HG02943 (cell line): Measurements from ENCODE around the gene TMPRSS5.

Experiments used
- ATAC-seq: cut with Tn5 transposase; IDR thresholded peaks from one replicate; pipeline ENCODE4 v1.9.1; 2021; ENCODE audit warnings: mild to moderate bottlenecking, low read depth, moderate library complexity; ENCODE audit not compliant: unreplicated experiment

The TMPRSS5 gene

DNA sequence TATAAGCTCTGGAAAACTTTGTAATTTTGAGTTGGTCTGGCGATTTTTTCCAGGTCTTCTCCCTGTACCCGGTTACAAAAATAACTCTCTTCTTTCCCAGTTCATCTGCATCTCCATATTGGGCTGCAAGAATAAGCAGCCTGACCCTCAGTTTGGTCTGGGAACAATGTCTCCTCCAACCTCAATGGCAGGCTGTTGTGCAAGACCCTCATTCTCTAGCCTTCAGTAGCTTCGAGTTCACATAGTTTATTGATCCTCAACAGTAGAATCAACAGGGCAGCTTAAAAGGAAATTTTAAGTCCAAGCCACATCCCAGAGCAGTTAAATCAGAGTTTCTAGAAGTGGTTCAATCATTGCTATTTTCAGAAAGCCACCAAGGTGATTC is 35.3 kb downstream of the TMPRSS5 start:
- ATAC-seq = no peak

DNA sequence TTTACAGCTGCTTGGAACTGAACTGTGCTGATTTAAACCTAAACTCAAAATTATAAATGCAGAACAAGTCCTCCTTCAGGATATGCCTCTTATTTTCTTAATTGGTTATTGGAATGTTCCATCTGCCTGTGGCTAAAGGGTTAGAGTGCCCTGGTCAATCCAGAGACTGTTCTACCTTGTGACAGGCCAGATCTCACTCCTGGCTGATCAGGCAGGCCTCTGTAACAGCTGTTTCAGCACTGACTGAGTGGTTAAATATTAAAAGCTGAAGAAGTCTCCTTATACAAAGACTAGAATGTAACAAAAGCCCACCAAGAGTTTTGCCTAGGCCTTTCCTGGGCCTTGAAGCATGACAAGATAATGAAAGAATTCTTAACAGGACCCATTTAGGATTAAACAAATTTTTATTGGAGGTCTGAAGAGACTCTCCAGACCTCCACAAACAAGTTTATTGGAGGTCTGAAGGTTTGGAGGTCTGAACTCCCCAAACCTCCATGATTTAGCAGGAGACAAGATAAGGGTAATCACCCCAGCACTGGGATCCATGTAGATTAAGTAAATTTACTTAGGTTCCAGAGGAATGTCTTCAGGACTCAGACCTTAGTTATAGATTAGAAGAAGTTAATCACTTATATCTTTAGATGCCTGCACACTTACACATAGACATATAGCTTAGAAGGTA is 35.8 kb downstream of the TMPRSS5 start:
- no peak for ATAC-seq

DNA sequence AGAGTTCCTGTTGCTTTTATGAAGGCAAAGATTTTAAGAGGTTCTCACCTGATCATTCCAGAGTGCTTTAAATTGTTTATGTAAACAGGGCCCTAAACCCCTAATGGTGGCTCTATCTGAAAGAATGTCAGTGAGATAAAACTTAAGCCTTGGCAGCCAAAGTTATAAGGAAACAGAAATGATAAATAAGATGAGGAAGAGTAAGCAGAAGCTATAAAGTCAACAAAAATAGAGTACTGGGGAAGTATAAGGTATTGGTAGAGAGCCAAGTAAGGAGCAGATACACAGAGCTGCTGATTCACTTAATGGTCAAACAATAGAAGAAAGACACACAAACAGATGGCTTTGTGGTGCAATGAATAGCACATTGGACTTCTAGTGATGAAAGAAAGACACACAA is 37.9 kb downstream of the TMPRSS5 start:
- no peak for ATAC-seq

DNA sequence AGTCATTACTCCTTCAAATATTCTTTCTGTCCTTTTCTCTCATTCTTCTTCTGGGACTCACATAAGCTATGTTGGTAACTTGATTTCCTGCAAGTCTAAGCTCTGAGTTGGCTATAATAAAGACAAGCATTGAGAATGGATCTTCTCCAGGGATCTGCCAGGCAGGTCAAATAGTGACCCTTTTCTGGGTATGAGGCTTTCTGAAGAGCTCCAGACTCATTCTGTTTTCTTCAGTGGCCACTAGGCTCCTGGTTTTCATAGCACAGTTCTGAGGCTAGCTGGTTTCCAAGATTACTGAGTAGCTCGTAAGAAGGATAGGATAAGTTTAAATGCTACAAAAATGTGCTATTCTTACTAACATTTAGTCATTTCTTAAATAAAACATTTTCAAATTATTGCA is 38.3 kb downstream of the TMPRSS5 start:
- ATAC-seq = no peak

DNA sequence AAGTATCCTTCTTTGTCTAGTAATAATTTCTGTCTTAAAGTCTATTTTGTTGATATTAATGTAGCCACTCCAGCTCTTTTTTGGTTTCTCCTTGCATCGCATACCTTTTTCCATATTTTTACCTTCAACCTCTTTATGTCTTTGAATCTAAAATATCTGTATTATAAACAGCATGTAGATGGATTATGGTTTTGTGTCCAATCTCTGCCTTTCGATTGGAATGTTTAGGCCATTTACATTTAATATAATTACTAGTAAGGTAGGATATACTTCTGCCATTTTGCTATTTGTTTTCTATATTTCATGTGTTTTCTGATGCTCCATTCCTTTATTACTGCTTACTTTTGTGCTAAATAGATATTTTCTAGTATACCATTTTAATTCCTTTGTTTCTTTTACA is 39.5 kb downstream of the TMPRSS5 start:
- ATAC-seq = no peak

DNA sequence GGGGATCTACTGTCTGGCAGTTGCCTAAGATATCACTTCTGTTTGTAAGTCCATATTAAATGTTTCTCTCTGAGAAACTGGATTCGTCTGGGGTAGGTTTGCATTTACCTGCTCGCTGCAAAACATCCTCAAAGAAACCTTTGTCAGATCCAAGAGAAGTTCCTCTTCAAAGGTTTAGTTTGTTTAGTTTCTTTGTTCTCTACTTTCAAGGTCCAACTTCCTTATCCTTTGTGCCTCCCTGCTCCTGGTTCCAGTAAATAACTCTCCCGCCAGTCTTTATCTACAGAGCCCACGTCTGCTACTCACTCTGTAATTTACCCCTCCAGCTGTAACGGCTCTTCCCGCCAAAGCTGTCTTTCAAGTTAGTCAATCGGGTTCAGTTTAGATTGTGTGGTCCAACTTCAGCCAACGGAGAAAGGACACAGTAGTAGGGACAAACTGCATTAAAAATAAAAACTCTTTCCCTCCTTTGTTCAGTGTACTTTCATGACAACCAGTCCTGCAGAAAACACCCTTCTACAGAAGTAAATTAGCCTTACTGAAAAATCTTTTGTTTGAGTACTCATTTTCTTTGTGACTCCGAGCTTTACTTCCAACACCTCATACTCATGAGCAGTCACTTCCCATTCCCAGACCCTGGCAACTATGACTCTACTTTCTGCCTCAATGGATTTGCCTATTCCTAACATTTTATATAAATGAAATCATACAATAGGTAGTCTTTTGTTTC is 41.0 kb downstream of the TMPRSS5 start:
- no peak for ATAC-seq

DNA sequence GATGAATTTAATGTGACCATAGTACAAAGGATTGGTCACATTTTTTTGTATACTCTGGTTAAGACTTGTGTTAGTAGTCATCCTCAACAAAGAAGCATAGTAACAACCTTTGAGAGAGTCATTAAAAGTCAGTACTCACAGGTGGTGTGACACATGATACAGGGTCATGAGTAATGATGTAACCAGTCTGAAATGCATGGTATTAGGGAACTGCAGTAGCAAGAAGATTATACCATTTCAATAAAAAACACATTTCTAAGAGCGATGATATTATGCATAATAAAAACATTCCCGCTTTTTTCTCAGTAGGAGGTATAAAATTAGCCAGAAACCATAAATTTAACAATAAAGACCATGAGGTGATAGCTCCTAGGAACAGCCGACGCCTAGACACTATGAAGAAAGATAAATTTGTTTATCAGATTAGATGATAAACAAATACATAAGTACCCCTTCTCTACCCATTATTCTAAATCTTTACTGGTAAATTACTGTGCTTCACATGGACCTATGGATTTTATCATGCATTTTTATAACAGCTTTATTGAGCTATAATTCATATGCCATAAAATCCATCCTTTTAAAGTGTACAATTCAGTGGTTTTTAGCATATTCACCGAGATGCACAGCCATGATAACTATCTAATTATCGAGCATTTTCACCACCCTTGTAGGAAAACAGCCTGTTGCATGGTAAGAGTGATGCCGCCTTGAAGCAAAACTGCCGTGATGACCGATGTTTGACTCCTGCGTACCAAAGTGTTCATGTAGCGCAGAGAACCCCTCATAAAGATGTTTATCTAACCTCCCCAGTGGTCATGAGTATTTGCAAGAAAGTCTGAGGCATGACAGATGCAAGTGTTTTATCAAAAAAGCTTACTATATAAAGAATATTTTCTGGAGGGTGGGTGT is 41.8 kb downstream of the TMPRSS5 start:
- ATAC-seq = no peak

DNA sequence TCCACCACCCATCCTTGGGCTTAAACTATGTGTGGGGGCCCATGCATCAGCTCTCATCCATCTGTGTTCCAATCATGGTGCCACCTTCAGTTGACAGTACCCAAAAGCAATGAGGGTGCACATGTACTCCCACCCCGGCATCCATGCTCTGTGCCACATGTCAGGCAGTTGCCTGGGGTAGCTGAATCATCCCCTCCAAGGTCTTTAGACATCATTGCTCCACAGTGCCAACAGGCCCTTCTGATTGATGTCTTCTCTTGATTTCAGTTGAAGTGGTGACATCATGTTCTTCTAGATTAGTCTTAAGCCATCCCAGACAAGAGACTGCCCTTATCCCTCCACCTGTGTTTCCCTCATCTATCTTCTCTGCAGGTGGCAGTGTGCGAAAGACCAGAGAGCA is 42.5 kb downstream of the TMPRSS5 start:
- no peak for ATAC-seq

DNA sequence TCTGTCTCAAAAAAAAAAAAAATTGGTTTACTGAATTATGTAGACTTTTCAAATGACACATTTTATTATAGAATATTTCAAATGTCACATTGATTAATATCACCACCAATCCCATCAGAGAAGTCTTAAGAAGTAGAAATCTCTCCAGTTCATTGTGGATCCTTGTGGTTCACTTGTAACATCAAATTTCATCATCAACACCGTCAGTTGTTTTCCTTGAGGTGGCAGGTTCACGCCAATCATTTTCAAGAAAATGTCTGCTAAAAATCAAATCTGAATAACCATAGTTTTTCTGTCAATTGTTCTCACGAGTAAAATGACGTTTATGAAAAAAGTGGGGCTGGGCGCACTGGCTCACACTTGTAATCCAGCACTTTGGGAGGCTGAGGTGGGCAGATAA is 50.3 kb downstream of the TMPRSS5 start:
- ATAC-seq = no peak

DNA sequence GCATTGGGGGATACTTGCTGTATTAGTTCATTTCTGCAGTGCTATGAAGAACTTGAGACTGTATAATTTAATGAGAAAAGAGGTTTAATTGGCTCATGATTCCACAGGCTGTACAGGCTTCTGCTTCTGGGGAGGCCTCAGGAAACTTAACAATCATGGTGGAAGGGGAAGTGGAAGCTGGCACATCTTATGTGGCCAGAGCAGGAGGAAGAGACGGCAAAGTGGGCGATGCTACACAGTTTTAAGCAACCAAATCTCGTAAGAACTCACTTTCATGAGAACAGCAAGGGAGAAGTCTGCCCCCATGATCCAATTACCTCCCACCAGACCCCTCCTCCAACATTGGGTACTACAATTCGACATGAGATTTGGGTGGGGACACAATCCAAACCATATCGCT is 55.1 kb downstream of the TMPRSS5 start:
- no peak for ATAC-seq

DNA sequence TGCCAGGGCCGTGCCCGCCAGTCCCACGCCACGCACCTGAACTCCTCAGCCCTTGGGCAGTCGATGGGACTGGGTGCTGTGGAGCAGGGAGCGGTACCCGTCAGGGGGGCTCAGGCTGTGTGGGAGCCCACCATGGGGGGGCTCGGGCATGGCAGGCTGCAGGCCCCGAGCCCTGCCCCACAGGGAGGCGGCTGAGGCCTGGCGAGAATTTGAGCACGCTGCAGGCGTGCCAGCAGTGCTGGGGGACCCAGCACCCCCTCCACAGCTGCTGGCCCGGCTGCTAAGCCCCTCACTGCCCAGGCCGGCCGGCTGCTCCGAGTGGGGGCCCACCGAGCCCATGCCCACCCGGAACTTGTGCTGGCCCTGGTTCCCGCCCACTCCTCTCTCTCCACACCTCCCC is 56.8 kb downstream of the TMPRSS5 start:
- ATAC-seq = no peak

DNA sequence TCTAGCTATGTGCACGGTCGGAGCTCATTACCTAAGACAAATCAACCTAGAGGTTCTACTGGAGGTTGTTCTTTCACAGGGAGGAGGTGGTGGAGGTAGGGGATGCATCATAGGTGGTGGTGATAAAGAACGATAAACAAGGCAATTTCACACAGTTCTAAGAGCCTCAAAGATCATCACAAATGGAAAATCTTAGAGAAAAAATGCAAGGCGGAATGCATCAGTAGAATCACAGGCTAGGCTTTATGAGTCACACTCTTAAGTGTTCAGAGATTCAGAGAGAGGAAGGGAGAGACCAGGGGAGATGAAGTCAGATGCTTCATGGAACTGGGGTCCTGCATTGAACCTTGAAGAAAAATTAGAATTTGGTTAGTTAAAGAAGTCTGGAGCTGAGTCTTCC is 58.3 kb downstream of the TMPRSS5 start:
- no peak for ATAC-seq

DNA sequence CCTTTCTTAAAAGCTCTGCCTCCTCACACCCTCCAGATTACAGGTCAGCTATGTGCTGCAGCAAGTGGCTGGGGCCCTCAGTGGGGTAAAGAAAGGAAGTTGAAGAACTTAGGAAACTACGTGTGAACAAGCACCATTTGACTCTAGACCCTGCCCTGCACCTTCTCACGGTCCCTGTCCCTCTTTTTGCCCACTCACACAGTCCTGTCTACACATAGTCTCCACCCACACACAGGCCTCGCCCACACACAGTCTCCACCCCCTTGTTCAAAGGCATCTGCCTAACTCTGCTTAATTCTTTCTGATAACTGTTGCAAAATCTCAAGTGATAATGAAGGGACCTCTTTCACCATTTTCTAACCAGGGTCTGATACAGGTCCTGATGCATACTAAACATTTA is 59.0 kb downstream of the TMPRSS5 start:
- no peak for ATAC-seq

DNA sequence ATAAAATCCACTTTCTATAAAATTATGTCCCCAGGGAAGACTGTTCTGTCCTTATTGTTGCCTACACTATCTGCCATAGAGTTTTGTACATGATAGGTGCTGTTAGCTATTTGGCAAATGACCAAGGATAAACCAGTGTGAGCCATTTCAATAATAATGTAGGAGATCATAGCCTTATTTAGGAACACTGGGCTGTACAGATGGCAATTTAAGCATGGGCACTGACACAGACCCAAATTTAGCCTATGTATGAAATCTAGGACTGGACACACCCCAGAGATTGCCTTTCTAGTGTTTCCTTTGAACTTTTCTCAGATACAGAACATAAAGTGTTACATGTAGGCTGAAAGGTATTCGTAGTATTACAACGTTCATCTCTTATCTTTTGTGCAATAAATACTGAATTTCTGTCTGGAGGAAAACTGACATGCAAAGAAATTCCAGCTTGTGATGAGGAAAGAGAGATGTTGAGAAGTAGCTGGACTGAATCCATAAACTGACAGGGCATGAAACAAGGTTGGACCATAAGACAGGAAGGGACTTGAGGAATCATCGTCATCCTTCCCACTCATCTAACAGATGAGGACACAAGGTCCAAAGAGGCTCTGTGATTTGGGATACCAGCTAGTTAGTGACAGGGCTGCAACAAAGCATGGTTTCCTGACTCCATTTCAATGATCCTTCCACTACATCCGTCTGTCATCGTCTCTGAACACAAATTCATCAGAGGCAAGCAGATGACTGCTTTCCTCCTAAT is 60.3 kb downstream of the TMPRSS5 start:
- ATAC-seq = no peak

DNA sequence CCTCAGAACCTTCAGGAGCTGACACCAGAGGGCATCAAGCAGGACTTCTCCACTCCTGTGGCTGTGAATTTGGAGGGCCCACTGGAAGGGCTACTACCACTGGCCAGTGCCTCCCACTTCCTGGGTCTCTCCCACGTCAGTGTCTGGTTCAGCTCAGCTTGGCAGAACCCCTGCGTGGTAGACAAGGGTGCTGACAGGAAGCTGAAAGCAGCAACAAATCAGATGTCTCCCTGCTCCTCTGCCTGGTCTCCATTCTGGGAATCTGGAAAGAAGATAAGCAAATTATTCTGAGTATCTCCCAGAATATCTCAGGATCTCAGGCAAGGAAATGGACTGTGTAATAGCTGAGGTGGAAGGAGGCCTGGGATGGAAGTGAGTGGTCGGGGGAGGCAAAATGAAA is 61.5 kb downstream of the TMPRSS5 start:
- no peak for ATAC-seq

DNA sequence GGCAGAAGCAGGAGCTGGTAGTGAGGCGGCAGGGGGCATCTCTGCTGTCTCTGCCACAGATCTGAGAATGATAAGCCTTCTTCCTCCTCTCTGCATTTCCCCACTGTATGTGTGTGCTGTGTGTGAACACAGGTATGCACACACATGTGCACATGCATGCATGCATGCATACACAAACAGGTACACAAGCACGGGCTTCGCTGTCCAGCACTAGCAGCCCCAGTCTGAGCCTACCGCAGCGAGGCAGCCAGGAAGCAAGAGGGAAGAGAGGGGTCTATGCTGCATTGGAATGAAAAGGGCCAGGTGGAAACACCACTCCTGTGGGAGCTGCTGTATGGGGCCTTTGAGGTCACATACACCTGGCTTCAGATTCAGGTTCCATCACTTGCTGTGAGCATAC is 62.4 kb downstream of the TMPRSS5 start:
- no peak for ATAC-seq

DNA sequence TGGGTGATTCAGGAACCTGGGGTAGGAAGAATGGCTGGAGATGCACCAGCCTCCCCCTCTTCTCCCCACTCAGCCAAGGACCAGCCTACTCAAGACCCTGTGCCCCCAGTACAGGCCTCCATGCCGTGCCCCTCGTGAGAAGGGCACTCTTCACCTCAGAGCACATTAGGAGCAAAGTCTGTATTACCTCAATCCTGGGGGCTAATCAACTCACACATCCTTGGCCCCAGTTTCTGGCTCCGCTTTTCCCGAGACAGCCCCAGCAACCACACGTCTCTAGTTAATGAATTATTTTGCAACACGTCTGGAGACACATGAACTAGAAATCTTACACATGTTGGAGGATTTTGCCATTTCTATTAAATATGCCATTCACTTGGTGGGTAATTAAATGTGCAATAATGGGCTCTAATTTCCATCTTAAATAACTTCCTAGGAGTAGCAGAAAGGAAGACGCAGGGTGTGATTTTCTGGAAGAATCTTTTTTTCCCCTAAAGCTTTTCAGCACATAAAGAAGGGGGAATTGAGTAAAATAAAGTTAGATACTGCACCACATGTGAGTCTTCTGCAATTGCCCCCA is 63.0 kb downstream of the TMPRSS5 start:
- ATAC-seq = no peak

DNA sequence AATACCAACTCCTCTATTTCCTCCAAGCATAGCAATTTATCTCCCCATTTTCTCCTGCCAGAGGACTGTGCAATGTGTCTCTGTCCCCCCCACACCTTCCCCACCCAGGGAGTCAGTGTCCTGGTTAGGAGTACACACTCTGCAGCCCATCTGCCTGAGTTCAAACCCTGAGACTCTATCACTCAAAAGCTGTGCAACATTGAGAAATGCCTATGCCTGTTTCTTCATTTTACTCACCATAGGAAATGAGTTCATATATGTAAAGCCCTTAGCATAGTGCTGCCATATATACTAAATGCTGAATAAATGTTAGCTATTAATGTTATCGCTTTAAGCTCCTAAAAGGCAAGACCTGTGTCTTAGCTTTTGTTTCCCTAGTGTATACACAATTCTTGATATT is 64.0 kb downstream of the TMPRSS5 start:
- no peak for ATAC-seq

DNA sequence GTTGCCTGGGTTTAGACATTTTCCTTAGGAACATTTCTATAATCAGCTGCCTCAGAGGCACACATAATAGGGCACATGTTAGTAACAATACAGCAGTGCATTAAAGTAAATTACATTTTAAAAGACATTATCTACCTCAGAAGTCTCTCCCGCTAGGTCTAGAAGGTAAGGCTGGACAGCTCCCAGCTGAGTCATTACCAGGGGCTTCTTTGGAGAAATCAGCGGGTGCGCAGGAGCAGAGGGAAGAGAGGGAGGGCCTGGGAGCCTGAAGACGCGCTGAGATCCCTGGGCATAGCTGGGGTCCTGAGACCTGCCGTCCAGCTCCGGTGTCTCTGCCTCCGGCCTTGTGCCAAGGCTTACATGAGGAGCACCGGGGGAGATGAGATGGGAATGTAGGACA is 67.7 kb downstream of the TMPRSS5 start:
- no peak for ATAC-seq

DNA sequence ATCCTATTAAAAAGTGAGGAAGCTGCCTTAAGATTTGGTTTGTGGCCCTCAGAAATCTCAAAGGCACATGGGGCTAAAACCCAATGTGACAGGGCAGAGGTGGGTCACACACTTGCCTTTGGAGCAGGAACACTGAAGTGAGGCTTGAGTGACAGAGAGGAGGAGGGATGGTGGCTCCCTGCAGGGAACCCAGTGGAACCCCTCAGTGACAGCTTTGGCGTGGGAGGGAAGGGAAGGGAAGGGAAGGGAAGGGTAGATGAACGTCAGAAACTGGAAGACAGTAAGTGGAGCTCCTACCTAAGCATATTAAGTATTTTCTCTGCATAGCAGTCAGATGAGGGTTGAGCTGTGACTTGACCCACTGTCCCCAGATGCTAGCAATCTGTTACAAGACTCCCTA is 68.5 kb downstream of the TMPRSS5 start:
- ATAC-seq = no peak
